Activated naive CD8-positive, alpha-beta T cell treated with anti-CD3 and anti-CD28 coated beads, Interleukin-2, amount 10 ng/mL, durations not matched to agents 7 days and 5 days (primary cell): Measurements from ENCODE around the gene ARID1B. TPM values are rescaled to one million over a fixed set of nuclear protein-coding genes. Genes with fewer than 3 reads are reported as not detected.

Experiments used
- ATAC-seq: fragments of 150-1000 bp; cut with Tn5 transposase; one replicate; pipeline ENCODE4 v1.10.0; 2021; ENCODE audit warnings: low read depth, moderate library complexity
- POLR2A ChIA-PET: fragments of 350-600 bp; sonication (Branson Sonifier 250); formaldehyde crosslinking; loops from one replicate; lab custom pipeline; 2021; ENCODE audit warnings: antibody characterized with exemption; lab: Charles Lee
- DNase-seq: peaks from one replicate; pipeline ENCODE4 v3.0.0; 2021
- H3K27ac Mint-ChIP-seq: one replicate; pipeline ENCODE4 v1.8.0; 2022; ENCODE audit warnings: mild to moderate bottlenecking, mixed read lengths
- H3K27me3 Mint-ChIP-seq: one replicate; pipeline ENCODE4 v1.8.0; 2022; ENCODE audit warnings: mild to moderate bottlenecking, moderate library complexity, mixed read lengths
- H3K36me3 Mint-ChIP-seq: one replicate; pipeline ENCODE4 v1.8.0; 2021; ENCODE audit warnings: mild to moderate bottlenecking, mixed read lengths
- H3K4me1 Mint-ChIP-seq: one replicate; pipeline ENCODE4 v1.8.0; 2021; ENCODE audit warnings: mixed read lengths
- H3K4me3 Mint-ChIP-seq: one replicate; pipeline ENCODE4 v1.8.0; 2022; ENCODE audit warnings: mild to moderate bottlenecking, moderate library complexity, mixed read lengths
- H3K9me3 Mint-ChIP-seq: one replicate; pipeline ENCODE4 v1.8.0; 2021; ENCODE audit warnings: mixed read lengths
- total RNA-seq, 2 experiments: library from RNA; stranded (reverse); gene quantifications; one replicate each; pipeline ENCODE4 v1.2.3, GENCODE V29; 2021

The ARID1B gene
- total RNA-seq, 2 experiments from 2014 or later, result 83.2 to 98.2 TPM

DNA sequence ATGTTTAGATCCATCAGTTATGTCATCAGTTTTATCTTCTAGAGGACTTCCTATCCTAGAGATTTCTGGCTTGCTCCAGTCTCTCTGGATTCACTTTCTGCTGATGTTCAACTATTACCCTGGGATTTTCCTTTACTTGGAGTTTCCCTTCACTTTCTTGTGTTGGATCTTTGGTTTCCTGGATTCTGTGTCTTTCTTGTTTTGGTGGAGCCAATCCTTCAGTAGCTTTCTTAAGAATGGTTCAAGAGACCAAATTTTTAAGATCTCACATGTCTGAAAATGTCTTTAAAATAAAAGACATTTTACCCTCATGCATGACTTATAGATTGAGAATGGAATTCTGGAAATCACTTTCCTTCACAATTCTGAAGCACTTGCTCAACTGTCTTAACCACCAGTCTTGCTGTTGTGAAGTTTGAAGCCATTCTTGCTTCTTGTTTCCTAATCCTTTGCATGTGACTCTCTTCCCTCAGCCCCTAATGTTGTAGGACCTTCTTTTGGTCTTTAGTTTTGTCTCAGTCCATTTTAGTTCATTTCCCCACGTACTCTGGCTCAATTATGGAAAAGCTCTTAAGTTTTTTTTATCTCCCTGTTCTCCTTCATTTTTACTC lies 87.9 kb downstream of the ARID1B start:
- Mint-ChIP-seq H3K4me3 (no peak overlapping the region), H3K4me1 (peaks cover 33% of the 10 kb centered on the region)

DNA sequence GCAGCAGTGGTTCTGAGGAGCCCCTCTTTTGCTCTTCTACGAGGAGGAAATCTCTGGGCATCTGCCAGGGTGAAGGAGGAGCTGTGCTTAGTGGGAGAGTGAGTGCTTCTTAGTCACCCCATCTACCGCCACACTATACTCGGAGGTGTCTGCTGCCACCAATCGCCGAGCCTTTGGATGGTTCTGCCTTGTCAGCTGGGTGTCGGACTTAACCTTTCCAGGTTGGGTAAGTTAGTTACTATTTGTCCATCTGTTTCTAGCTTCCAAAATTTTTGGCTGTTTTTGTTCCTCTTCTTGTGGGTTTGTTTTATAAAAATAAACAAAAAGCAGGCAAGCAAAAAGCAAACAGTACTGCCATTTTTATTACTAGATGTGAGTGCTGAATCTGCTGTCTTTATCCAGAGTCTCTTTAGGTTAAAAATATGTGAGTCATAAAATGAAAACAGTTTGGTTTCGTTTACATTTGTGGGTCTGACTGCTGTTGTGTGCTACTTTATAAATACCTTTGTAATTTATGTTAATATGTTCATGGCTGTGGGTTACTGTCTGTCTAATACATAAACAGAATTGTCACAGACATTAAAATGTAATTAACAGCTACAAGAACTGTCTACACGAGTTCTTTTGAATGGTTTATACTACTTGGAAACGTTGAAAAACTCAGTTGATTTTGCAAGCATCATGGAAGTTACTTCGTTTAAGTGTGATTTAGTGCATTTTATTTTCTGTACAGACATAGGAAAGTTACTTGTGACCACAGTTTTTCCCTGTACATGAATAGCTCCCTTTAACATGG lies 89.2 kb downstream of the ARID1B start:
- POLR2A ChIA-PET, result no interaction called here
- H3K27ac Mint-ChIP-seq, result no peak overlapping the region
- ATAC-seq, result no peak

More for the DNA sequence above, 87.9 kb downstream of the ARID1B start:
- H3K27me3 Mint-ChIP-seq, result no peaks in the 10 kb centered on the region
- ATAC-seq, result no peak
- peaks cover 9% of the 10 kb centered on the region for H3K36me3 Mint-ChIP-seq
- H3K27ac Mint-ChIP-seq, result no peak overlapping the region
- H3K9me3 Mint-ChIP-seq, result no peaks in the 10 kb centered on the region
- no peak for DNase-seq
- POLR2A ChIA-PET, result no interaction called here

DNA sequence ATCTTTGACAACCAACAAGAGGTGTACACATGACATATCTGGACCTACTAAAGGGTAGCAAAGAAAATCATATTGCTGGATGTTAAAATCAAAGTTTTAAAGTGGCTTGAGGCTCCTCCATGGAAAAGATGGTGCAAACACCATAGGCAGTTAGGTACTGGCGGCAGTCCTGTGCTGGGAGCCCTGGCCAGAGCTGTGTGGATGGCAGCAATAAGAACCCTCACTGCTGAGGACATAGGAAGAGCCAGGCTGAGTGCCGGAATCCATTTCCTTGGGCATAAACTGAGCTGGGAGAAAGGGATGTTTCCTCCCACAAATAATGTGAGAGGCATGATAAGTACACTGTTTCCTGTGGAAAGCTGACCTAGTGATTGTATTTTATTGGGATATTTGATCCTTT lies 89.9 kb downstream of the ARID1B start:
- Mint-ChIP-seq H3K9me3 (no peaks in the 10 kb centered on the region), H3K36me3 (peaks cover 9% of the 10 kb centered on the region), H3K27me3 (no peaks in the 10 kb centered on the region), H3K4me1 (peaks cover 27% of the 10 kb centered on the region), H3K4me3 (no peak overlapping the region), H3K27ac (no peak overlapping the region)
- ATAC-seq (no peak), DNase-seq (no peak)
- POLR2A ChIA-PET, result no interaction called here

More for the DNA sequence above, 89.2 kb downstream of the ARID1B start:
- no peaks in the 10 kb centered on the region for H3K27me3 Mint-ChIP-seq
- H3K36me3 Mint-ChIP-seq, result peaks cover 9% of the 10 kb centered on the region
- no peak for DNase-seq
- no peaks in the 10 kb centered on the region for H3K9me3 Mint-ChIP-seq
- H3K4me3 Mint-ChIP-seq, result no peak overlapping the region
- H3K4me1 Mint-ChIP-seq, result peaks cover 31% of the 10 kb centered on the region

DNA sequence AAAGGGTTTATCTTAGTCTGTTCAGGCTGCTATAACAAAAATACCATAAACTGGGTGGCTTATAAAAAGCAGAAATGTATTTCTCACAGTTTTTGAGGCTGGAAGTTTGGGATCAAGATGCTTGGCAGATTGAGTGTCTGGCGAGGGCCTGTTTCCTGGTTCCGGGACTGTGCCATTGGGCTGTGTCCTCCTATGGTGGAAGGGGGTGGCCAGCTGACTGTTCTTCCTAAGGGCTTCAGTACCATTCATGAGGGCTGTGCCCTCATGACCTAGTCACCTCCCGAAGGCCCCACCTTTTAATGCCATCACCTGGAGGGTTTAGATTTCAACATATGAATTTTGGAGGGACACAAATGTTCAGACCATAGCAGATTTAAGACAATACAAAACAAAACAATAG lies 91.2 kb downstream of the ARID1B start:
- no peak overlapping the region for H3K27ac Mint-ChIP-seq
- ATAC-seq, result no peak
- no peak overlapping the region for H3K4me3 Mint-ChIP-seq
- peaks cover 18% of the 10 kb centered on the region for H3K4me1 Mint-ChIP-seq
- H3K9me3 Mint-ChIP-seq, result no peaks in the 10 kb centered on the region
- H3K27me3 Mint-ChIP-seq, result no peaks in the 10 kb centered on the region
- peaks cover 9% of the 10 kb centered on the region for H3K36me3 Mint-ChIP-seq
- no peak for DNase-seq
- POLR2A ChIA-PET, result no interaction called here

DNA sequence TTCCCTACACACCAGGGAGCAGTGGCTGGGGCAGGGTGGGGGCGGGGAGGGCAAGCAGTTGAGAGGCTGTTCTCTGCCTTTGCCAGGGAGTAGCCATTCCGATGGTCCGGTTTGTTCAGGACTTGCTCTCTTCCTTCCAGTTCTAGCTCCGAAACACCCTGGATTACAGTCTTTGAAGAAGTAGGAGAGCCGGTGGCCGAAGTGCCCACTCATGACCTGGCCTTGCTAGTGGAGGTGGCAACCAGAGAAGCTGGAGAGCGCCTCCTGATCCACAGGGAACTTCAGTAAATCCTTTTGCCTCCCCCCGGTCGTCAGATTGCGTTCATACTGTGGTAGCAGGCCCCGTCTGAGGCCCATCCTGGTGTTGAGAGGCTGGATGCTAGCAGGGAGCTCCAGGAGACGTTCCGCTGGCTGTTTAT lies 92.8 kb downstream of the ARID1B start:
- peaks cover 22% of the 10 kb centered on the region for H3K4me1 Mint-ChIP-seq
- no peaks in the 10 kb centered on the region for H3K9me3 Mint-ChIP-seq
- DNase-seq (no peak), ATAC-seq (no peak)
- no peak overlapping the region for H3K27ac Mint-ChIP-seq
- H3K4me3 Mint-ChIP-seq, result no peak overlapping the region
- POLR2A ChIA-PET, result no interaction called here
- no peaks in the 10 kb centered on the region for H3K27me3 Mint-ChIP-seq
- H3K36me3 Mint-ChIP-seq, result peaks cover 10% of the 10 kb centered on the region

DNA sequence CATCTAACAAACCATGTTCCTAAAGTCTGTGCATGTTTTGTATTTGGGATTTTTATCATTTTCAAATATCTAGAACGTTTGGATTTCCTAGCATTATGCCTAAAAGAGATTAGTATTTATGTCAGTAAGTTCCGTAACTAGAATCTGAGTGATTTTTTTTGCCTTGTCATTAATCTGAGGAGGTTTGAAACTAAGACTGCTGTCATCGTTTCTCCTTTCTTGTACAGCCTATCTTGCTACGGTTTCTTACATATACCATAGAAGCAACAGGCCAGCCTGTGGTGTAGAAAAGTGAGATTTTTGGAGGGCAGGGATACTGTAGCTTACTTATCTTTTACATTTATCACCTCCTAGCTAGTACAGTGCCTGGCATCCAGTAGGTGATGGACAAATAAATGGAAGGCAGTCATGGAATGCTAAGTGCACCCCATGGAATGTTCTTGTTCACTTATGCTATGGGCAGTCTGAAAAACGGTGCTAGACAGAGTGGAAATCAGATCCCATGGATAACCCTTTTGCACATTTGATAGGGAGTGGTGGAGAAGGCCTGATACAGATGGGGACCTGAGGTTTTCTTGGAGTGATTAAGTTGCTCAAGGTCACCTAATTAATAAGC lies 93.9 kb downstream of the ARID1B start:
- H3K36me3 Mint-ChIP-seq, result peaks cover 7% of the 10 kb centered on the region
- no peak overlapping the region for H3K27ac Mint-ChIP-seq
- ATAC-seq, result no peak
- no peak for DNase-seq
- POLR2A ChIA-PET, result no interaction called here
- H3K4me1 Mint-ChIP-seq, result peaks cover 18% of the 10 kb centered on the region
- H3K9me3 Mint-ChIP-seq, result no peaks in the 10 kb centered on the region
- no peak overlapping the region for H3K4me3 Mint-ChIP-seq
- no peaks in the 10 kb centered on the region for H3K27me3 Mint-ChIP-seq

DNA sequence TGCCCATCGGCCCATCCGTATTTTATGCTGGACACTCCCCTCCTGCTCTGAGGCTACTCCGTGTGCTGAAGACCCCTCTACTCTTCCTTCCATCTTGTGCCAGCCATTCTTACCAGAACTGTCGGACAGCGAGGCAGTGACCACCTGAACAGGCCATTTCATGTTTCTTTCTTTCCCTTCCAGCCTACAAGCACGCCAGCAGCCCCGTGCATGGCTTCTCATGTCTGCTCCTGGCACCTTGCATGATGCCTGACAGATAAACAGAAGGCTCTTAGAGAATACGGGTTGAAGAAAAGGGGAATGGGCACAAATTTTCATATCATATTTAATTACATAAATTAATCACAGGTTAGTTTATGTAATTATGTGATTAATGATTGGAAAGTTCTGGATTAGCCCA lies 95.7 kb downstream of the ARID1B start:
- DNase-seq (no peak), ATAC-seq (no peak)
- Mint-ChIP-seq H3K4me1 (peaks cover 9% of the 10 kb centered on the region), H3K27me3 (no peaks in the 10 kb centered on the region), H3K27ac (no peak overlapping the region), H3K36me3 (peaks cover 12% of the 10 kb centered on the region), H3K9me3 (no peaks in the 10 kb centered on the region), H3K4me3 (no peak overlapping the region)
- POLR2A ChIA-PET, result no interaction called here

DNA sequence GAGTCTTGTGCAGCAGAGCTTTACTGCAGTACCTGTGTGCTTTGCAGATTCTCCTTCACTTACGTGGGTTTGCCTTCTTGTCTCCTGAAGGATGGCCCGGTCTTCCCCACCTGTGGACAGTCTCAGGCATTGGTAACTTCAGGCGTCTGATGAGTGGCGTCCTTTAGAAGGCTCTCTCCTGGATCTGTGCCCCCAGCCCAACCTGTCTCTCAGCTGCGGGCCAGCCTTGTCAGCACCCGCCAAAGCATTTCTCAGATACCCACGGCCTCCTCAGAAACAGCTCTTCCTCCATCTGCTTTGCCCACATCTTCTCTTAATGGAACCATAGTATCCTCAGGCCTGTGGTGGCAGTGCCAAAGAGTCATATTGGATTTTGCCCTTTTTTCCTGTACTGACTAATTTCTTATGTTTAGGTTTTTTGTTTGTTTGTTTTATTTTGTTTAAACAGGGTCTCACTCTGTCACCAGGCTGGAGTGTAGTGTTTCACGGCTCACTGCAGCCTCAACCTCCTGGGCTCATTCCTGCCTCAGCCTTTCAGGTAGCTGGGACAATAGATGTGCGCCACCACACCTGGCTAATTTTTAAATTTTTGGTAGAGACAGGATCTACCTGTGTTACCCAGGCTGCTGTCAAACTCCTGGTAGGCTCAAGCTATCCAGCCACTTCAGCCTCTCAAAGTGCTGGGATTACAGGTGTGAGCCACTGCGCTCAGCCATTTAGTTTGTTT lies 96.6 kb downstream of the ARID1B start:
- ATAC-seq, result no peak
- no peak overlapping the region for H3K27ac Mint-ChIP-seq
- no peak overlapping the region for H3K4me3 Mint-ChIP-seq
- H3K27me3 Mint-ChIP-seq, result no peaks in the 10 kb centered on the region
- H3K36me3 Mint-ChIP-seq, result peaks cover 15% of the 10 kb centered on the region
- no peak for DNase-seq
- H3K4me1 Mint-ChIP-seq, result peaks cover 9% of the 10 kb centered on the region
- POLR2A ChIA-PET, result no interaction called here
- H3K9me3 Mint-ChIP-seq, result no peaks in the 10 kb centered on the region

DNA sequence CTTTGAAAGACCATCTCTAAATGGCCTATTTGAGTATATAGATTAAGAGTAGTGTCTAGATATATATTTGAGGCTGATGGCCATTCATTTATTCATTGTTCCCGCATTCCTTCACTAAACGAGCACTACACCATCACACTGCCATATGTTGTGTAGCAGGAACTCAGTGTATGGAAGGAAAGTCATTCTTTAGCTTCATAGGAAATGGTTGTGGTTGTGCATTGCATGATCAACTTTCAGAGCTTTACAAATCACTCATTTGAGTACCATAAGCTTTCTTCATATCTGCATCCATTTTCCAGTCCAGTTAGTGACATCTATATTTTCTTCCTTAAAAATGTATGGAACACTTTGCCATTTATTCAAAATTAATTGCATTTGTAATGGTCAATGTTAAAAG lies 97.9 kb downstream of the ARID1B start:
- H3K36me3 Mint-ChIP-seq, result peaks cover 17% of the 10 kb centered on the region
- H3K27ac Mint-ChIP-seq, result no peak overlapping the region
- no peaks in the 10 kb centered on the region for H3K27me3 Mint-ChIP-seq
- H3K9me3 Mint-ChIP-seq, result no peaks in the 10 kb centered on the region
- no peak for DNase-seq
- ATAC-seq, result no peak
- POLR2A ChIA-PET, result interaction anchor here (0.6 to 1.0 kb wide), 2 partner anchors 11 to 47 kb away, joined by 3 to 4 read pairs; no protein-coding TSS in a partner anchor
- no peak overlapping the region for H3K4me3 Mint-ChIP-seq
- peaks cover 9% of the 10 kb centered on the region for H3K4me1 Mint-ChIP-seq

DNA sequence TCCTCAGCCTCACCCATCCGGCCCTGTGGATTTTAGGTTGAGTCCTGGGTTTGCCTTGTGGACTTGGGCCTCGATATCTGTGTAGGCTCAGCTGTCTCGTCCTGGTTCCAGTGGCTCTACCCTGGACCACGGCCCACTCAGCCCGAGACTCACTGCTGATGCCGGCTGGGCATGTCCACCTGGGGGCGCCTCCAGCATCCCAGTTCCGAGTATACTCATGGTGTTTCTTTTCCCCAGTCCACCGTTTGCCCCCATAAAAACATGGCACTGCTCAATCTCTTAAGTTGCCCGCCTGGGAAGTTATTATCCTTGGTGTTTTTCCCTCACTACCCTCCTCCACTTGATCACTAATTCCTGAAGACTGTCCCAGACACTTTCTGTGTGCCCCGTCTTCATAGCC lies 99.1 kb downstream of the ARID1B start:
- DNase-seq (no peak), ATAC-seq (no peak)
- Mint-ChIP-seq H3K27me3 (no peaks in the 10 kb centered on the region), H3K36me3 (peaks cover 17% of the 10 kb centered on the region), H3K27ac (no peak overlapping the region), H3K4me3 (no peak overlapping the region), H3K9me3 (no peaks in the 10 kb centered on the region), H3K4me1 (peaks cover 9% of the 10 kb centered on the region)
- POLR2A ChIA-PET, result no interaction called here

DNA sequence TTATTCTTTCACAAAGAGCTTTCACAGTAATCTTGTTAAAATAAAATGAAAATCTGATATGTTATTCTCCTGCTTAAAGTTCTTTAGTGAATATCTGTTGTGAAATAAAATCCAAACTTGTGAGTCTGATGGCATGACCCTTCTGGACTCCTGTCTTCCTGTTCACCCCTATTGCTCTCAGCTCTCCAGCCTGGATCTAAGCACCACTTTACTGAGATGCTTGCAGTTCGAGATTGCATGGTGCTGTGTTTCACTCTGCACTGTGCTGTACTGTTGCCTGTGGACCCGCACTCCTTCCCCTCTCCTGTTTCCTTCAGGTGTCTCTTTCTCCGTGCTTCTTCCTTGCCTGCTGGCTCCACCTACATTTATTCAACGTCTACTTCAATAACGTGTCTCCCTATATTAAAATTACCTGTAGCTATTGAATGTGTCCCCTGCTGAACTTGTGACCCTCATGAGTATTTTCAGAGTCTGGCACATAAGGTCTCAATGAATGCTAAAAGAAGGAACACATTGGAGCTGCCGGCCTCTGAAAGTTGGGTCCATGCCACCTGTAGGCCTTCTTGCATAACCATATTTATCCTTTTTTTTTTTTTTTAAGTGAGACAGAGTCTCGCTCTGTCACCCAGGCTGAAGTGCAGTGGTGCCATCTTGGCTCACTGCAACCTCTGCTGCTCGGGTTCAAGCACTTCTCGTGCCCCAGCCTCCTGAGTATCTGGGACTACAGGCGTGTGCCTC lies 100.1 kb downstream of the ARID1B start:
- H3K4me3 Mint-ChIP-seq, result no peak overlapping the region
- DNase-seq (no peak), ATAC-seq (no peak)
- H3K27me3 Mint-ChIP-seq, result no peaks in the 10 kb centered on the region
- no peaks in the 10 kb centered on the region for H3K9me3 Mint-ChIP-seq
- POLR2A ChIA-PET, result no interaction called here
- no peak overlapping the region for H3K27ac Mint-ChIP-seq
- H3K4me1 Mint-ChIP-seq, result peaks cover 11% of the 10 kb centered on the region
- H3K36me3 Mint-ChIP-seq, result peaks cover 17% of the 10 kb centered on the region

DNA sequence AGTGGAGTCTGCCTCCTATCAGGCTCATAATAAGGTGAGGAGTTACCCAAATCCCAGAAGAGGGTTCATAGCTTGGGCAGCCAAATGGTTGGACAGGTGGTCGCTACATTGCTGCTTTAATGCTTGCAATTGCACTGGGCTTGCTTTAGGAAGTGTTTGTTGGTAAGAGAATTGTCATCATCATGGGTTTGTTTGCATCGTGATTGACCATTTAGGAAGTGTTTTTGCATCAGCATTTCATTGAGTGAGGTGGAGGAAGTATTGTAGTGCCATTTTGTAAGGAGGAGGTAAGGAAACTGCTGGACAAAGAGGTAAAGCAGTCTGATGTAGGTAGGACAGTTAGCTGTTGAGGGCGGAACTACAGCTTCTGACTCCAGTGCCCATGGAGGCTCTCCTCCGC lies 101.5 kb downstream of the ARID1B start:
- no peak overlapping the region for H3K27ac Mint-ChIP-seq
- H3K27me3 Mint-ChIP-seq, result no peaks in the 10 kb centered on the region
- H3K4me1 Mint-ChIP-seq, result peaks cover 14% of the 10 kb centered on the region
- no peak for DNase-seq
- no peak for ATAC-seq
- H3K9me3 Mint-ChIP-seq, result no peaks in the 10 kb centered on the region
- H3K36me3 Mint-ChIP-seq, result peaks cover 12% of the 10 kb centered on the region
- H3K4me3 Mint-ChIP-seq, result no peak overlapping the region
- POLR2A ChIA-PET, result interaction anchor here (1.1 kb wide), 1 partner anchor 19 kb away, joined by 3 read pairs; no protein-coding TSS in a partner anchor

DNA sequence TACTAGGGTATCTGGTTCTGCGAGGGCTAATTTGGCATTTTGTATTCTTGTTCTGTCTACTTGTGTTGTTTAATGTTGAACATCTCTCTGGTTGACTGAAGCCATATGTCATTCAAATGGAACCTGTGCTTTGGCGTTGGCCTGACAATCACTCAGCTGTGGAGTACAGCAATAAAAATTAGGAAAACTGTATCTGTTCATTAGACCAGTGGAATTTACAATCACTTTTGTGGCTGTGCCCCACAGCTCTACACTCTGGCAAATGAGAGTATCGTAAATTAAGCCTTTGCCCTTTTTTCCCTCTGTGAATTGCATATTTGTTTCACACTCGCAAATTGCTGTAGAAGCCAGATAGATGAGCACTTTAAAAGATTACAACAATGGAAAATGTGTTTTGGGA lies 102.0 kb downstream of the ARID1B start:
- POLR2A ChIA-PET, result interaction anchor here (1.1 kb wide), 1 partner anchor 19 kb away, joined by 3 read pairs; no protein-coding TSS in a partner anchor
- Mint-ChIP-seq H3K27me3 (no peaks in the 10 kb centered on the region), H3K36me3 (peaks cover 9% of the 10 kb centered on the region), H3K4me3 (no peak overlapping the region), H3K4me1 (peaks cover 13% of the 10 kb centered on the region), H3K9me3 (no peaks in the 10 kb centered on the region), H3K27ac (no peak overlapping the region)
- no peak for DNase-seq
- ATAC-seq, result no peak
